Measurements from ENCODE around the gene CLDN22. TPM values are rescaled to one million over a fixed set of nuclear protein-coding genes. Genes with fewer than 3 reads are reported as not detected.

The CLDN22 gene
- total and polyA plus RNA-seq, 10 donors: not detected

DNA sequence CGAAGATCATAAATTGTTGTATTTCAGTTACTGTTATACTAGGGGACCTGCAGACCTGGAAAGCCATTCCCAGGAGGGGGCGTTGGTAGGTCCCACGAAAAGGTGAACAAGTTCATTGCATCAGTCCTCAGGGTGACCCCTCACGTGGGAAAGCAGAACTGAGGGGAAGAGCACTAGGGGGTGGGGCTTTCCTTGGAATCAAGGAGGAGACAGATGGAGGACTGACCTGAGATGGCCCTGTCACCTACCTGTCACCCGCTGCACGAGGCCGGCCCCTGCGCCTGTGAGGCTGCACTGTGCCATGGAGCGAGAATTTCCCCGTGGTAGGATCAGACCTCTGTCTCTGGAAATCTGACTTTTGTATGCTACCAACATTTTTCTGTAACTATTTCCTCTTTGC is 43.9 kb upstream of the CLDN22 start:
- no peak overlapping the region for H3K27ac ChIP-seq
- WGBS, 5 donors: 70 to 82% (median 75%) methylated on average over 10 of the region's 10 CpGs
- no peaks in the 10 kb centered on the region for H3K9me3 ChIP-seq
- H3K4me3 ChIP-seq: no peak overlapping the region
- peaks cover 0 to 7% (median 0%) of the 10 kb centered on the region in 7 donors for H3K27me3 ChIP-seq (replicated peaks in 1 of 7)
- no peaks in the 10 kb centered on the region for H3K36me3 ChIP-seq
- DNase-seq: peak; percentile 37
- H3K4me1 ChIP-seq: no peaks in the 10 kb centered on the region
- intact Hi-C loops (cut with DNase I; ENCODE audit: low total_unique reads): no loop called here
- TF ChIP-seq POLR2AphosphoS5 (IDR thresholded peaks at IDR 0.05): no peak

GRCh38 chr4:183362916-183363542 is 43.0 kb upstream of the CLDN22 start:
- intact Hi-C loops (cut with DNase I; ENCODE audit: low total_unique reads): no loop called here

DNA sequence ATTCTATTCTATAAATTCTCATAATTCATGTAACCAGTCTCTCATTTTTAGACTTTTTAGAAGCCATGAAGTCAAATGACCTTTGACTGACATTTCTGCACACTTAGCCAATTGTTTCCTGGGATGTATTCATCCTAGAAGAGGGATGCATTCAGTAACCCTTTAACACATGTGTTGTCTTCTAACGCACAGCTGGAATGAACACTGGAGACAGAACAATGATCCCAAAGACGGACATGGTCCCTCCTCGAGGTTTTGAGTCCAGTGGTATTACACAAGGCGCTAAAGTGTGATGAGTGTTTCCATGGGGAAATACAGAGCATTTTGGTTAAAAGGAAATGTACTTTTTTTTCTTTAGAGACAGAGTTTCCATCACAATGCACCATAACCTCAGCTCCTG is 42.0 kb upstream of the CLDN22 start:
- intact Hi-C loops (cut with DNase I; ENCODE audit: low total_unique reads): no loop called here
- no peak for DNase-seq
- 83 to 97% (median 92%) methylated on average over 4 of the region's 4 CpGs for WGBS, 5 donors
- no peak for TF ChIP-seq POLR2AphosphoS5 (IDR thresholded peaks at IDR 0.05)
- TF ChIP-seq, protein P1, sequence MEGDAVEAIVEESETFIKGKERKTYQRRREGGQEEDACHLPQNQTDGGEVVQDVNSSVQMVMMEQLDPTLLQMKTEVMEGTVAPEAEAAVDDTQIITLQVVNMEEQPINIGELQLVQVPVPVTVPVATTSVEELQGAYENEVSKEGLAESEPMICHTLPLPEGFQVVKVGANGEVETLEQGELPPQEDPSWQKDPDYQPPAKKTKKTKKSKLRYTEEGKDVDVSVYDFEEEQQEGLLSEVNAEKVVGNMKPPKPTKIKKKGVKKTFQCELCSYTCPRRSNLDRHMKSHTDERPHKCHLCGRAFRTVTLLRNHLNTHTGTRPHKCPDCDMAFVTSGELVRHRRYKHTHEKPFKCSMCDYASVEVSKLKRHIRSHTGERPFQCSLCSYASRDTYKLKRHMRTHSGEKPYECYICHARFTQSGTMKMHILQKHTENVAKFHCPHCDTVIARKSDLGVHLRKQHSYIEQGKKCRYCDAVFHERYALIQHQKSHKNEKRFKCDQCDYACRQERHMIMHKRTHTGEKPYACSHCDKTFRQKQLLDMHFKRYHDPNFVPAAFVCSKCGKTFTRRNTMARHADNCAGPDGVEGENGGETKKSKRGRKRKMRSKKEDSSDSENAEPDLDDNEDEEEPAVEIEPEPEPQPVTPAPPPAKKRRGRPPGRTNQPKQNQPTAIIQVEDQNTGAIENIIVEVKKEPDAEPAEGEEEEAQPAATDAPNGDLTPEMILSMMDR (IDR thresholded peaks at IDR 0.05 in 8 of 11, conservative IDR thresholded peaks at IDR 0.05 in 3 of 11): no peak
- no peak for TF ChIP-seq POLR2A (IDR thresholded peaks at IDR 0.05)
- no peak overlapping the region for H3K4me3 ChIP-seq
- peaks cover 0 to 7% (median 0%) of the 10 kb centered on the region in 7 donors for H3K27me3 ChIP-seq (replicated peaks in 1 of 7)
- no peaks in the 10 kb centered on the region for H3K4me1 ChIP-seq
- H3K27ac ChIP-seq: no peak overlapping the region
- H3K9me3 ChIP-seq: no peaks in the 10 kb centered on the region
- H3K36me3 ChIP-seq: no peaks in the 10 kb centered on the region

More at GRCh38 chr4:183362916-183363542, 43.0 kb upstream of the CLDN22 start:
- Histone ChIP-seq H3K36me3 (no peaks in the 10 kb centered on the region), H3K27me3 (replicated peaks in 1 of 7) (peaks cover 0 to 7% (median 0%) of the 10 kb centered on the region in 7 donors), H3K4me1 (no peaks in the 10 kb centered on the region), H3K4me3 (no peak overlapping the region), H3K9me3 (no peaks in the 10 kb centered on the region), H3K27ac (no peak overlapping the region)
- 69 to 77% (median 69%) methylated on average over 15 of the region's 15 CpGs for WGBS, 5 donors
- DNase-seq: peak; percentile 24
- TF ChIP-seq POLR2A (IDR thresholded peaks at IDR 0.05) (no peak), POLR2AphosphoS5 (IDR thresholded peaks at IDR 0.05) (no peak)
- TF ChIP-seq, protein P1 (IDR thresholded peaks at IDR 0.05 in 8 of 11, conservative IDR thresholded peaks at IDR 0.05 in 3 of 11): no peak

DNA sequence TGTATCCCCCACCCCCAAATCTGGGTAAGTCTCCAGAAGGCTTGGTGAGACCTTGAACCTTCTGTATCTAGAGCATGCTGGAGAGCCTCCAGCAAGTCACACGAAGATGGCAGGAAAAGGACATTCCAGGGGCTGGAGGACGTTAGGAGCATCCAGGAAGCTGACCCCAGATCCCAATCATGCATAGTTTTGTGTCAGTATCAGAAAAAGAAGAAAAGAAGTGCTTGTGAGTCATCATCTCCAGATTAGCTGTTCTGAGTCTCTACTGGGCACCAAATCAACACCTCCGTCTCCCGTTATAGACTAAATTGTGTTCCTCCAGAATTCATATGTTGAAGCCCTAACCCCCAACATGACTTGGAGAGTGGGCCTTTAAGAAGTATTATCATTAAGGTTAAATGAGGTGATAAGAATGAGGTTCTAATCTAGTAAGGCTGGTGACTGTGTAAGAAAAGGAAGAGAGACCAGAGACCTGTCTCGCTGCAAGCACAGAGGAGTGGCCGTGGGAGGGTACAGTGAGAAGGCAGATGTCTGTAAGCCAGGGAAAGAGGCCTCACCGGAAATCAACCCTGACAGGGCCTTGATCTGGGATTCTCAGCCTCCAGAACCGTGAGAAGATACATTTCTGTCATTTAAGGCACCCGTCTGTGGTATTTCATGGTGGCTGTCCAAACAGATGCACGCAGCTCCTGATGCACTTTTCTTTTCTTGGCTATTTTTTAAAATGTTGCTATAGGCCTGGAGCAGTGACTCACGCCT is 40.3 kb upstream of the CLDN22 start:
- 63 to 79% (median 74%) methylated on average over 11 of the region's 11 CpGs for WGBS, 5 donors
- intact Hi-C loops (cut with DNase I; ENCODE audit: low total_unique reads): no loop called here

More for the DNA sequence above, 40.3 kb upstream of the CLDN22 start:
- Histone ChIP-seq H3K4me3 (no peak overlapping the region), H3K27me3 (replicated peaks in 1 of 7) (peaks cover 0 to 7% (median 0%) of the 10 kb centered on the region in 7 donors), H3K4me1 (no peaks in the 10 kb centered on the region), H3K36me3 (no peaks in the 10 kb centered on the region), H3K27ac (no peak overlapping the region), H3K9me3 (no peaks in the 10 kb centered on the region)
- DNase-seq: no peak
- TF ChIP-seq POLR2A (IDR thresholded peaks at IDR 0.05): no peak
- TF ChIP-seq, protein P1 (IDR thresholded peaks at IDR 0.05 in 8 of 11, conservative IDR thresholded peaks at IDR 0.05 in 3 of 11): no peak
- TF ChIP-seq POLR2AphosphoS5 (IDR thresholded peaks at IDR 0.05): no peak

Data from spleen (tissue), 11 donors.